IMR-90 (cell line): ENCODE measurements around the gene FICD. TPM values are rescaled to one million over a fixed set of nuclear protein-coding genes. Genes with fewer than 3 reads are reported as not detected.

Experiments
- ATAC-seq: fragments of 200-7000 bp; cut with Tn5 transposase; 2 replicates; pipeline ENCODE4 v1.9.1; 2020; ENCODE audit warnings: low read depth, mild to moderate bottlenecking, moderate library complexity
- BruUV-seq: library from RNA; stranded (reverse); fragments of 400-500 nt; replicated peaks from 2 replicates; lab custom pipeline; 2021; lab: Mats Ljungman, UMichigan
- CTCF ChIA-PET: fragments of 300-600 bp; formaldehyde crosslinking; extraction: SDS; loops from one replicate; lab custom pipeline; 2021; ENCODE audit warnings: antibody characterized with exemption; lab: Yijun Ruan, JAX
- POLR2A ChIA-PET: fragments of 300-600 bp; sonication (Branson Sonifier 250); formaldehyde crosslinking; loops from one replicate; lab custom pipeline; 2022; ENCODE audit warnings: antibody characterized with exemption; ENCODE audit not compliant: unreplicated experiment; lab: Charles Lee
- DNase-seq: peaks from one replicate; pipeline ENCODE4 v3.0.0; 2013
- H2AFZ ChIP-seq: replicated peaks from 2 replicates; pipeline ENCODE3; 2013; ENCODE audit warnings: low read length, mild to moderate bottlenecking; ENCODE audit not compliant: poor library complexity
- H2AK5ac ChIP-seq: 2 replicates; pipeline ENCODE4 v1.6.1; 2013; ENCODE audit warnings: low read depth, low read length, inconsistent platforms
- H2AK9ac ChIP-seq: replicated peaks from 2 replicates; pipeline ENCODE3; 2013; ENCODE audit warnings: mild to moderate bottlenecking, low read depth, low read length, moderate library complexity; ENCODE audit not compliant: poor library complexity
- H2BK120ac ChIP-seq: 2 replicates; pipeline ENCODE4 v1.6.1; 2013; ENCODE audit warnings: low read depth, low read length, inconsistent platforms
- H2BK15ac ChIP-seq: 3 replicates; pipeline ENCODE4 v1.6.1; 2013; ENCODE audit warnings: low read depth, low read length, inconsistent platforms
- H2BK20ac ChIP-seq: 2 replicates; pipeline ENCODE4 v1.6.1; 2013; ENCODE audit warnings: low read depth, mild to moderate bottlenecking, inconsistent platforms, low read length, moderate library complexity
- H2BK5ac ChIP-seq: 2 replicates; pipeline ENCODE4 v1.6.1; 2013; ENCODE audit warnings: mild to moderate bottlenecking, low read depth, low read length, inconsistent platforms; ENCODE audit not compliant: poor library complexity, severe bottlenecking
- H3K14ac ChIP-seq: replicated peaks from 2 replicates; pipeline ENCODE4 v1.6.1; 2013; ENCODE audit warnings: low read depth, low read length, inconsistent platforms
- H3K18ac ChIP-seq: 2 replicates; pipeline ENCODE4 v1.6.1; 2013; ENCODE audit warnings: low read depth, low read length, control low read depth
- H3K23ac ChIP-seq: 2 replicates; pipeline ENCODE4 v1.6.1; 2013; ENCODE audit warnings: low read depth, low read length, inconsistent platforms
- H3K27ac ChIP-seq: 2 replicates; pipeline ENCODE4 v1.5.1; 2013; ENCODE audit warnings: mild to moderate bottlenecking, control low read depth, low read length; ENCODE audit not compliant: insufficient read depth
- H3K27me3 ChIP-seq: 2 replicates; pipeline ENCODE4 v1.6.1; 2013; ENCODE audit warnings: low read length; ENCODE audit not compliant: control insufficient read depth, insufficient read depth
- H3K36me3 ChIP-seq: 2 replicates; pipeline ENCODE4 v1.6.1; 2013; ENCODE audit warnings: low read length, mixed read lengths; ENCODE audit not compliant: control insufficient read depth, insufficient read depth
- H3K4ac ChIP-seq: 2 replicates; pipeline ENCODE4 v1.6.1; 2013; ENCODE audit warnings: low read depth, low read length, inconsistent platforms
- H3K4me1 ChIP-seq: 2 replicates; pipeline ENCODE4 v1.6.1; 2013; ENCODE audit warnings: low read length, mixed read lengths; ENCODE audit not compliant: control insufficient read depth, insufficient read depth
- H3K4me2 ChIP-seq: 2 replicates; pipeline ENCODE4 v1.6.1; 2013; ENCODE audit warnings: low read depth, mild to moderate bottlenecking, control low read depth, low read length, moderate library complexity
- H3K4me3 ChIP-seq: 2 replicates; pipeline ENCODE4 v1.5.1; 2013; ENCODE audit warnings: low read depth, mild to moderate bottlenecking, control low read depth, low read length, moderate library complexity; ENCODE audit not compliant: insufficient read depth
- H3K56ac ChIP-seq: 2 replicates; pipeline ENCODE4 v1.6.1; 2013; ENCODE audit warnings: low read length, inconsistent platforms; ENCODE audit not compliant: insufficient read depth; ENCODE audit errors: extremely low read depth
- H3K79me1 ChIP-seq, 2 experiments: 2 replicates each; pipeline ENCODE4 v1.6.1; 2013; ENCODE audit warnings: low read length in 2 of 2, inconsistent platforms in 1 of 2, low read depth in 1 of 2
- H3K9ac ChIP-seq: 2 replicates; pipeline ENCODE4 v1.6.1; 2013; ENCODE audit warnings: low read depth, low read length, control low read depth
- H3K9me1 ChIP-seq: 2 replicates; pipeline ENCODE4 v1.6.1; 2013; ENCODE audit warnings: low read length, inconsistent platforms; ENCODE audit not compliant: insufficient read depth
- H3K9me3 ChIP-seq: 2 replicates; pipeline ENCODE4 v1.6.1; 2013; ENCODE audit warnings: low read length; ENCODE audit not compliant: control insufficient read depth, insufficient read depth
- H4K20me1 ChIP-seq: 2 replicates; pipeline ENCODE4 v1.6.1; 2013; ENCODE audit warnings: low read length, inconsistent platforms; ENCODE audit not compliant: insufficient read depth
- H4K5ac ChIP-seq: 2 replicates; pipeline ENCODE4 v1.6.1; 2013; ENCODE audit warnings: mild to moderate bottlenecking, low read depth, low read length, control low read depth
- H4K8ac ChIP-seq, 2 experiments: 2 replicates each; pipeline ENCODE4 v1.6.1; 2013; ENCODE audit warnings: low read depth in 2 of 2, low read length in 2 of 2, control low read depth in 1 of 2, inconsistent platforms in 1 of 2
- H4K91ac ChIP-seq: 2 replicates; pipeline ENCODE4 v1.6.1; 2013; ENCODE audit warnings: low read depth, low read length, inconsistent platforms; ENCODE audit not compliant: insufficient read depth
- BHLHE40 ChIP-seq: fragments of 150-350 bp; IDR thresholded peaks from 2 replicates; pipeline ENCODE4 v1.6.1; 2016; ENCODE audit warnings: mild to moderate bottlenecking, low read depth, low read length
- CEBPB ChIP-seq: IDR thresholded peaks from 2 replicates; pipeline ENCODE4 v1.6.1; 2012; ENCODE audit warnings: low read depth, low read length, improper control_type of control experiment
- CHD1 ChIP-seq: IDR thresholded peaks from 2 replicates; pipeline ENCODE4 v1.6.1; 2012; ENCODE audit warnings: low read depth, low read length, improper control_type of control experiment
- FOS ChIP-seq: fragments of 150-350 bp; IDR thresholded peaks from 2 replicates; pipeline ENCODE4 v1.6.1; 2016; ENCODE audit warnings: low read depth, low read length
- MAFK ChIP-seq: IDR thresholded peaks from 2 replicates; pipeline ENCODE4 v1.6.1; 2012; ENCODE audit warnings: low read depth, low read length, improper control_type of control experiment
- MAZ ChIP-seq: IDR thresholded peaks from 2 replicates; pipeline ENCODE4 v1.6.1; 2012; ENCODE audit warnings: low read depth, mild to moderate bottlenecking, low read length, improper control_type of control experiment, moderate library complexity, borderline replicate concordance
- MXI1 ChIP-seq: IDR thresholded peaks from 2 replicates; pipeline ENCODE4 v1.6.1; 2012; ENCODE audit warnings: low read depth, mild to moderate bottlenecking, low read length, moderate library complexity, borderline replicate concordance
- NFE2L2 ChIP-seq: fragments of 150-350 bp; IDR thresholded peaks from 2 replicates; pipeline ENCODE4 v1.6.1; 2016; ENCODE audit warnings: low read depth, mild to moderate bottlenecking, low read length
- POLR2A ChIP-seq: IDR thresholded peaks from 2 replicates; pipeline ENCODE4 v1.6.1; 2012; ENCODE audit warnings: mild to moderate bottlenecking, low read depth, low read length
- RAD21 ChIP-seq: IDR thresholded peaks from 2 replicates; pipeline ENCODE4 v1.6.1; 2012; ENCODE audit warnings: low read length, improper control_type of control experiment
- RCOR1 ChIP-seq: IDR thresholded peaks from 2 replicates; pipeline ENCODE4 v1.6.1; 2012; ENCODE audit warnings: mild to moderate bottlenecking, low read length, improper control_type of control experiment; ENCODE audit not compliant: insufficient replicate concordance
- RFX5 ChIP-seq: IDR thresholded peaks from 2 replicates; pipeline ENCODE4 v1.8.0; 2012; ENCODE audit warnings: low read depth, mild to moderate bottlenecking, low read length, moderate library complexity
- SMC3 ChIP-seq: fragments of 150-350 bp; IDR thresholded peaks from 2 replicates; pipeline ENCODE4 v1.6.1; 2016; ENCODE audit warnings: low read depth, mild to moderate bottlenecking, antibody characterized with exemption, low read length, moderate library complexity
- WGBS, 2 experiments: methylation state at CpG; one replicate each; pipeline versions ENCODE4 v1.1.5 to v1.1.7; 2013; ENCODE audit warnings: missing lambda C conversion rate in 2 of 2; ENCODE audit not compliant: insufficient read length in 1 of 2; ENCODE audit errors: extremely low coverage in 2 of 2; 5-methylcytosine and 5-hydroxymethylcytosine counted together
- dilution Hi-C: fragments of 300-500 bp; cut with HindIII; formaldehyde crosslinking; loops from one replicate; pipeline ENCODE4 v1.14.3; 2018; ENCODE audit warnings: low sequenced_read_pairs; ENCODE audit not compliant: unreplicated experiment
- in situ Hi-C: fragments of 300-500 bp; cut with MboI; formaldehyde crosslinking; loops from 3 replicates; pipeline ENCODE4 v1.14.3; 2019; ENCODE audit warnings: low sequenced_read_pairs, inconsistent platforms, mixed read lengths
- intact Hi-C: fragments of 100-400 bp; cut with micrococcal nuclease; formaldehyde crosslinking; loops from 2 replicates; pipeline ENCODE4 v1.10.0; 2022
- polyA plus RNA-seq, 3 experiments: library from polyadenylated mRNA; depleted of rRNA; stranded (reverse); fragments of >200 nt; gene quantifications; 2 replicates each; pipeline ENCODE4 v1.2.3, GENCODE V29; 2012; ENCODE audit warnings: low replicate concordance in 1 of 3
- total RNA-seq: library from RNA; depleted of rRNA; stranded (reverse); fragments of >200 nt; gene quantifications from 2 replicates; pipeline ENCODE4 v1.2.3, GENCODE V29; 2012
- TF ChIP-seq, protein P1 (sequence below): fragments of 150-350 bp; IDR thresholded peaks from 2 replicates; pipeline ENCODE4 v1.6.1; 2016; ENCODE audit warnings: low read depth, mild to moderate bottlenecking, low read length, moderate library complexity, borderline replicate concordance
- TF ChIP-seq, protein P2 (sequence below): fragments of 150-350 bp; IDR thresholded peaks from 2 replicates; pipeline ENCODE4 v1.6.1; 2017; ENCODE audit warnings: mild to moderate bottlenecking, antibody characterized with exemption, low read length, low read depth

The FICD gene
- total and polyA plus RNA-seq, 2 of the 4 experiments (the other 2 are of a cell fraction) = 4.0 to 11.3 TPM

DNA sequence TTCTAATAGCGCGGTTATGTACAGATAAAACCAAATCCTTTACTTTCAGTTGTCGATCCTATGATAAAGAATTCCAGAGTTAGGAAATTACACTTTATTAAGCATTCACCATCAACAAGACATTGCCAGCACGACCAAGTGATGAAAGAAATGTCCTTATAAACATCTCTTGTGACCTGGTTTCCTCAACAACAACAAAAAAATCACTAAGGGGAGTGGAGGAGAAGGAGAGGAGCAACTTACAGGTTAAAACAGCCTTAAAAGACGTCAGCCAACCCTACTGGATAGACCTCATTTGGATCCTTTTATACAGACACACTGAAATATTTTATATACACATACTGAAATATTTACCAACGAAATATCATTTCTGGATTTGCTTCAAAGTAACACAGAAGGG lies 23.1 kb downstream of the FICD start (continued):
- TF ChIP-seq, protein P1, sequence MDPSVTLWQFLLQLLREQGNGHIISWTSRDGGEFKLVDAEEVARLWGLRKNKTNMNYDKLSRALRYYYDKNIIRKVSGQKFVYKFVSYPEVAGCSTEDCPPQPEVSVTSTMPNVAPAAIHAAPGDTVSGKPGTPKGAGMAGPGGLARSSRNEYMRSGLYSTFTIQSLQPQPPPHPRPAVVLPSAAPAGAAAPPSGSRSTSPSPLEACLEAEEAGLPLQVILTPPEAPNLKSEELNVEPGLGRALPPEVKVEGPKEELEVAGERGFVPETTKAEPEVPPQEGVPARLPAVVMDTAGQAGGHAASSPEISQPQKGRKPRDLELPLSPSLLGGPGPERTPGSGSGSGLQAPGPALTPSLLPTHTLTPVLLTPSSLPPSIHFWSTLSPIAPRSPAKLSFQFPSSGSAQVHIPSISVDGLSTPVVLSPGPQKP = no peak
- TF ChIP-seq MAZ (no peak), RFX5 (no peak)

DNA sequence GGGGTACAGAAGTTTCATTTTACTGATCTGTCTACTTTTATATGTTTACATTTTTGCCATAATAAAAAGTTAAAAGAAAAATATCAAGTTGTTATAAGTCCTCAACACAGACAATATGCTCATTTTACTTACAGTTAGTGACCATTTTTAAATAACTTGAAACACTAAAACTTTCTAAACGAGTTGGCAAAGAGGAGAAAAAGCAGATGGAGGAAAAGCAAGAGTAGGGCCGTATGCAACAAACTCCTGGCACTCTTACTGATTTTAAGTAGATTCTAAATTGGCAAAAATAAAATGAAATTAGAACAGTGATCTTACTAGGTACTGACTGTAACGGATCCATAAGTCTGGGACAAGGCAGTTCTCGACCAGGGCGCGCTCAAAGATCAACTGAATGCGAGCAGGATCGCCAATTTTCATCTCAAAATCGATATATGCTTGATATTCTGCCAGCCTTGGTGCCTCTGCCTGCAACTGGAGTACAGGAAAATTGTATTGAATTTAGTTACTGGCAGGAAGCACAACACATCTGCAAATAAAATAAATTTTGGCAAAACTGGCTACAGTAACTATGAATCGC lies 23.6 kb downstream of the FICD start:
- Histone ChIP-seq H3K14ac (no peak overlapping the region), H3K4me2 (no peak overlapping the region), H3K23ac (no peak overlapping the region), H4K91ac (no peak overlapping the region), H4K20me1 (peaks cover 17% of the 10 kb centered on the region; the same call in 1 of the 2 replicates), H3K9me1 (peaks cover 6% of the 10 kb centered on the region), H3K9ac (no peak overlapping the region), H3K18ac (no peak overlapping the region), H2AFZ (no peak overlapping the region), H2AK9ac (no peak overlapping the region), H3K36me3 (peaks cover 27% of the 10 kb centered on the region), H3K27ac (no peak overlapping the region), H3K56ac (no peak overlapping the region), H2BK15ac (no peak overlapping the region), H3K4ac (no peak overlapping the region), H2AK5ac (no peak overlapping the region), H3K9me3 (no peaks in the 10 kb centered on the region), H2BK5ac (no peak overlapping the region), H4K5ac (no peak overlapping the region), H3K27me3 (no peaks in the 10 kb centered on the region), H4K8ac (no peak overlapping the region), H3K4me1 (no peaks in the 10 kb centered on the region), H3K79me1 (peaks cover 23 to 42% of the 10 kb centered on the region in 2 experiments), H3K4me3 (no peak overlapping the region), H2BK120ac (no peak overlapping the region), H2BK20ac (no peak overlapping the region)
- ATAC-seq (no peak), DNase-seq (no peak)
- ChIA-PET POLR2A (no interaction called here), CTCF (no interaction called here)
- 88% methylated on average over 5 of the region's 10 CpGs; no CpG with 5 or more reads in 1 of the 2 experiments for WGBS, 2 experiments
- dilution Hi-C loops = no loop called here
- intact Hi-C loops = no loop called here
- BruUV-seq = no TSS peak
- in situ Hi-C loops = no loop called here
- TF ChIP-seq NFE2L2 = no peak
- TF ChIP-seq MXI1 = no peak
- no peak for TF ChIP-seq MAZ
- no peak for TF ChIP-seq RCOR1
- no peak for TF ChIP-seq MAFK
- no peak for TF ChIP-seq BHLHE40
- TF ChIP-seq RFX5 = no peak
- no peak for TF ChIP-seq POLR2A
- TF ChIP-seq SMC3 = no peak
- TF ChIP-seq, protein P2, sequence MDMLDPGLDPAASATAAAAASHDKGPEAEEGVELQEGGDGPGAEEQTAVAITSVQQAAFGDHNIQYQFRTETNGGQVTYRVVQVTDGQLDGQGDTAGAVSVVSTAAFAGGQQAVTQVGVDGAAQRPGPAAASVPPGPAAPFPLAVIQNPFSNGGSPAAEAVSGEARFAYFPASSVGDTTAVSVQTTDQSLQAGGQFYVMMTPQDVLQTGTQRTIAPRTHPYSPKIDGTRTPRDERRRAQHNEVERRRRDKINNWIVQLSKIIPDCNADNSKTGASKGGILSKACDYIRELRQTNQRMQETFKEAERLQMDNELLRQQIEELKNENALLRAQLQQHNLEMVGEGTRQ = no peak
- TF ChIP-seq FOS = no peak
- no peak for TF ChIP-seq CEBPB
- no peak for TF ChIP-seq CHD1
- TF ChIP-seq RAD21 = no peak
